GM18508 (cell line): ENCODE data around the gene CBX8.

Source experiments
- ATAC-seq: cut with Tn5 transposase; IDR thresholded peaks from one replicate; pipeline ENCODE4 v1.9.1; 2021; ENCODE audit warnings: moderate number of reproducible peaks; ENCODE audit not compliant: insufficient read depth, unreplicated experiment

The CBX8 gene

GRCh38 chr17:79808763-79809529 lies 12.1 kb upstream of the CBX8 start:
- ATAC-seq, result no peak

GRCh38 chr17:79806863-79807720 lies 10.2 kb upstream of the CBX8 start:
- no peak for ATAC-seq

GRCh38 chr17:79806446-79806760 lies 9.5 kb upstream of the CBX8 start:
- ATAC-seq, result no peak

GRCh38 chr17:79804856-79805696 lies 8.2 kb upstream of the CBX8 start:
- ATAC-seq, result no peak

- ATAC-seq, result no peak
Observed at GRCh38 chr17:79803997-79804855, 7.3 kb upstream of the CBX8 start.

GRCh38 chr17:79803421-79803996 lies 6.6 kb upstream of the CBX8 start:
- no peak for ATAC-seq

- no peak for ATAC-seq
Observed at GRCh38 chr17:79802736-79803420, 6.0 kb upstream of the CBX8 start.

GRCh38 chr17:79802039-79802735 lies 5.3 kb upstream of the CBX8 start:
- ATAC-seq, result no peak

- no peak for ATAC-seq
Observed at GRCh38 chr17:79801156-79802038, 4.5 kb upstream of the CBX8 start.

DNA sequence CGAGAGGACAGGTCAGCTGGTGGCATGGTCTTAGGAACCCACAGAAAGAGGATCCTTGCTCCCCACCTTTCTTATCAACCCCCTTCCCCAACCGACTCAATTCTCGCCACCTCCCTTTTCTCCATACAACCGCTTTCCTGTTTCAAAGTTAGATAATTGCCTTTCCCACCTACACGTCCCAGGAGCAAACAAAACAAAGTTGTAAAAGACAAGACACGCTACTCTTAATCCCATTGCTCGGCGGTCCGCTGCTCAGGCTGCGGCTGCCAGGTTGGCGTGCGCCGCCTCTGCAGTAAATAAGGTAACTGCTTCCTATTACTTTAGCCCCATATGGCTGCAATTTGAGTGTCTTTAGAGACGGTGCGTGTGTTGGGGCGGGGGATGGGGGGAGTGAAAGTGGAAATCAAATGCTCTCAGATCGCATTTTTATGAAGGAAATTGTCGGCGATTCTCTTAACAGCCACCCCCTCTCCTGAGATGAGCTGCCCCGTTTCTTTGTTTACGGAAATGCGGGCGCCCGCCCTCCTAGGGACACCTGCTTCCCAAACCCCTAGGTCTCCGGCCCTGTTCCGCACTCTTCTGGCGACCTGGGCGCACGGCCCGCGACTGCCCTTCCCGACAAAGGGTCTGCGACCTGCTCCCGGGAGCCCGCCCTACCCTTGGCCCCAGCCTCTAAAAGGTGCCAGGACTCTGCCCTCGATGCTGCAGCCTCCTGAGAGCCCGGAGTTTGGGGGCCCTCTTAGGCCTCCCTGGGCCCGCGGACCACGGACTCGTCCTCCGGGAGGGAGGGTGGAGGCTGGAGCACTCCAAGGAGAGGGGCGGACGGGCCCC lies 3.7 kb upstream of the CBX8 start:
- ATAC-seq, result no peak

- no peak for ATAC-seq
Observed at GRCh38 chr17:79799538-79800324, 2.9 kb upstream of the CBX8 start.

DNA sequence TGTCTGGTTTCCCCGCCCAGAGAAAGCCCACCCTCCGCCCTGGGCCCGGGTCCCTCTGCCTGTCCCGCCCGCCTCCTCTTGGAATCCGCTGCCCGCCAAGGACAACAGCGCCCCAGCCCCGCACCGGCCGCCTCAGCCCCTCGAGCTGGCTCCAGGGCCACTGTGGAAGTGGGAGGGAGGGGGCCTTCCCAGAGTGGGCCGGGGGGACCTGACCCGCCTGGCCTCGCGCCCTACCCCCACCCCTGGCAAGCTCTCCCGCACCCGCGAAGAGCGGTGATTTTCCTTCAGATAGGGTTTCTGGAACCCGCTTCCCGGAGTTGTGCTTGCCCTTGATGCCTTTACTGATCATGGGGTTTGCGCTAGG lies 2.3 kb upstream of the CBX8 start:
- no peak for ATAC-seq

DNA sequence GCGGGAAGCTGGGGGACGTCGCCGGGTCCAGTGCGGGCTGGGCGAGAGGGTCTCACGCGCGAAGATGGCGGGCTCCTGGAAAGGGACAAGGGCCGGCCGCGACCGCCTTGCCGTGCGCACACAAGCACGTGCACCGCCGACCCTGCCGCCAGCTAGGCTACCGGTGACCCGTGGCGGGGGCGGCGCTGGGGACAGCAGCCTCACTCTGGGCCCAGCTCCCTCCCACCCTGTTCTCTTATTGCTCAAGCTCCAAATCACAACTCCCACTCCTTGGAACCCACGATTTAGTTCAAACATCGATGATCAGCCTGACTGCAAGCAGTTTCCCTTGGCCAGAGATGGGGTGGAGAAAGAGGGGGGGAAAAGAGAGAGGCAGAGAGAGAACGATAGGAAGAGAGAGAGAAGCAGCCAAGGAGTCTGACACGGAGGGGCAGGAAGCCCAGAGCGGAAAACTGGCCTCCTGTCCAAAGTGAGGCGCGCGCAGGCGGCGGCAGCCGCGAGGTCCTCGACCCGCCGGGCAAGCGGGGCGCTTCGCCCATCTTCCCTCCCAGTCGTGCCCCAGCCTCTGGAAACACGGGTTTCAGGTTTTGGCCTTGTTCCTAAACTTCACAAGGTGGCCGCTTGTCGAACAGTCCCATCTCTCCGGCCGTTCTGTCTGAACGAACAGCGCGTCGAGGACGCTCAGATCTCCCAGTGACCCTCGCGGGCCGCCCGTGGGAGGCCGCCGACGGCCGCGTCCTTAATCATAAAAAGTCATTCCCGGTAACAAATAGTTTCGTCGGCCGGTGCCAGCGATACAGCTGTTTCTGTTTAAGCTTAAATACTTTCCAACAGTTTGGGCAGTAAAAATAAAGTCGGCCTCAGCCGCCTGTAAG lies 1.7 kb upstream of the CBX8 start:
- no peak for ATAC-seq

GRCh38 chr17:79797492-79798298 lies 818 bp upstream of the CBX8 start:
- ATAC-seq, result no peak
